Hepatocyte (in vitro differentiated cells): Measurements from ENCODE around the gene GNG7. TPM values are rescaled to one million over a fixed set of nuclear protein-coding genes. Genes with fewer than 3 reads are reported as not detected.

Experiments used
- DNase-seq: peaks from one replicate; pipeline ENCODE4 v3.0.0-alpha.2; 2016; ENCODE audit warnings: low spot score
- H2AFZ ChIP-seq: fragments of 200-600 bp; sonication (generic); 2 replicates; pipeline ENCODE4 v1.6.0; 2016; ENCODE audit warnings: antibody characterized with exemption, mild to moderate bottlenecking
- H3K27ac ChIP-seq: fragments of 200-600 bp; sonication (generic); 2 replicates; pipeline ENCODE4 v1.5.1; 2016; ENCODE audit warnings: mild to moderate bottlenecking
- H3K27me3 ChIP-seq: fragments of 200-600 bp; sonication (generic); 2 replicates; pipeline ENCODE4 v1.6.1; 2016
- H3K36me3 ChIP-seq: fragments of 200-600 bp; sonication (generic); replicated peaks from 2 replicates; pipeline ENCODE4 v1.5.1; 2016; ENCODE audit warnings: low read depth; ENCODE audit not compliant: insufficient read depth
- H3K4me1 ChIP-seq: fragments of 200-600 bp; sonication (generic); 2 replicates; pipeline ENCODE4 v1.5.1; 2016; ENCODE audit warnings: mild to moderate bottlenecking, moderate library complexity; ENCODE audit not compliant: insufficient read depth
- H3K4me2 ChIP-seq: fragments of 200-600 bp; sonication (generic); 2 replicates; pipeline ENCODE4 v1.6.0; 2016
- H3K4me3 ChIP-seq: fragments of 200-600 bp; sonication (generic); 2 replicates; pipeline ENCODE4 v1.5.1; 2016; ENCODE audit warnings: mild to moderate bottlenecking
- H3K79me2 ChIP-seq: fragments of 200-600 bp; sonication (generic); 2 replicates; pipeline ENCODE4 v1.6.0; 2017; ENCODE audit warnings: mild to moderate bottlenecking
- H3K9me2 ChIP-seq: fragments of 200-600 bp; sonication (generic); replicated peaks from 2 replicates; pipeline ENCODE4 v1.6.0; 2017; ENCODE audit warnings: mild to moderate bottlenecking; ENCODE audit not compliant: insufficient read depth
- H3K9me3 ChIP-seq: fragments of 200-600 bp; sonication (generic); 2 replicates; pipeline ENCODE4 v1.5.1; 2016; ENCODE audit warnings: low read depth, mild to moderate bottlenecking
- H4K20me1 ChIP-seq: fragments of 200-600 bp; sonication (generic); 2 replicates; pipeline ENCODE4 v1.6.0; 2016; ENCODE audit warnings: mild to moderate bottlenecking; ENCODE audit not compliant: insufficient read depth, poor library complexity, severe bottlenecking
- EZH2 ChIP-seq: fragments of 200-600 bp; sonication (generic); IDR thresholded peaks from 2 replicates; pipeline ENCODE4 v1.6.1; 2016; ENCODE audit warnings: antibody characterized with exemption, mild to moderate bottlenecking, borderline replicate concordance
- EZH2phosphoT487 ChIP-seq: fragments of 200-600 bp; sonication (generic); IDR thresholded peaks from one replicate; pipeline ENCODE4 v1.6.1; 2018; ENCODE audit warnings: antibody characterized with exemption, mild to moderate bottlenecking, low read depth, moderate library complexity; ENCODE audit not compliant: unreplicated experiment, severe bottlenecking
- WGBS: methylation state at CpG from one replicate; pipeline ENCODE4 v1.1.6; 2016; ENCODE audit warnings: low lambda C conversion rate; ENCODE audit errors: missing lambda C conversion rate; 5-methylcytosine and 5-hydroxymethylcytosine counted together
- polyA plus RNA-seq: library from polyadenylated mRNA; unstranded; fragments of >200 nt; fragmentation: Nextera tagmentation; extraction: Ambion mirVana; gene quantifications from 2 replicates; pipeline ENCODE4 v1.2.1, GENCODE V29; 2016
- total RNA-seq: library from RNA; depleted of rRNA; stranded (reverse); fragments of >200 nt; gene quantifications from 2 replicates; pipeline ENCODE4 v1.2.3, GENCODE V29; 2014
- TF ChIP-seq, protein P1 (sequence below): fragments of 200-600 bp; sonication (generic); IDR thresholded peaks from 2 replicates; pipeline ENCODE4 v1.5.1; 2016; ENCODE audit warnings: antibody characterized with exemption, mild to moderate bottlenecking; ENCODE audit not compliant: poor library complexity

GNG7 gene
- total and polyA plus RNA-seq, 2 experiments from 2014 or later: 1.2 to 1.9 TPM

- Histone ChIP-seq H3K36me3 (no peaks in the 10 kb centered on the region), H3K27ac (no peak overlapping the region), H3K27me3 (no peaks in the 10 kb centered on the region), H3K9me3 (no peaks in the 10 kb centered on the region), H3K9me2 (no peaks in the 10 kb centered on the region), H3K4me1 (no peaks in the 10 kb centered on the region), H4K20me1 (no peaks in the 10 kb centered on the region), H3K4me2 (no peak overlapping the region), H3K4me3 (no peak overlapping the region), H2AFZ (no peak overlapping the region), H3K79me2 (no peaks in the 10 kb centered on the region)
- no peak for DNase-seq
- 90% methylated on average over 7 of the region's 7 CpGs for WGBS
- TF ChIP-seq EZH2: no peak
- TF ChIP-seq, protein P1, sequence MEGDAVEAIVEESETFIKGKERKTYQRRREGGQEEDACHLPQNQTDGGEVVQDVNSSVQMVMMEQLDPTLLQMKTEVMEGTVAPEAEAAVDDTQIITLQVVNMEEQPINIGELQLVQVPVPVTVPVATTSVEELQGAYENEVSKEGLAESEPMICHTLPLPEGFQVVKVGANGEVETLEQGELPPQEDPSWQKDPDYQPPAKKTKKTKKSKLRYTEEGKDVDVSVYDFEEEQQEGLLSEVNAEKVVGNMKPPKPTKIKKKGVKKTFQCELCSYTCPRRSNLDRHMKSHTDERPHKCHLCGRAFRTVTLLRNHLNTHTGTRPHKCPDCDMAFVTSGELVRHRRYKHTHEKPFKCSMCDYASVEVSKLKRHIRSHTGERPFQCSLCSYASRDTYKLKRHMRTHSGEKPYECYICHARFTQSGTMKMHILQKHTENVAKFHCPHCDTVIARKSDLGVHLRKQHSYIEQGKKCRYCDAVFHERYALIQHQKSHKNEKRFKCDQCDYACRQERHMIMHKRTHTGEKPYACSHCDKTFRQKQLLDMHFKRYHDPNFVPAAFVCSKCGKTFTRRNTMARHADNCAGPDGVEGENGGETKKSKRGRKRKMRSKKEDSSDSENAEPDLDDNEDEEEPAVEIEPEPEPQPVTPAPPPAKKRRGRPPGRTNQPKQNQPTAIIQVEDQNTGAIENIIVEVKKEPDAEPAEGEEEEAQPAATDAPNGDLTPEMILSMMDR: no peak
- TF ChIP-seq EZH2phosphoT487: no peak
Measured at GRCh38 chr19:2747349-2747748, 44.9 kb upstream of the GNG7 start.

- peaks cover 4% of the 10 kb centered on the region for H3K79me2 ChIP-seq
- no peak for DNase-seq
- H3K4me3 ChIP-seq: no peak overlapping the region
- no peak overlapping the region for H3K4me2 ChIP-seq
- no peaks in the 10 kb centered on the region for H3K9me3 ChIP-seq
- TF ChIP-seq EZH2phosphoT487: no peak
- TF ChIP-seq, protein P1: no peak
- no peak for TF ChIP-seq EZH2
- no peaks in the 10 kb centered on the region for H3K36me3 ChIP-seq
- H3K9me2 ChIP-seq: no peaks in the 10 kb centered on the region
- H2AFZ ChIP-seq: no peak overlapping the region
- H3K27me3 ChIP-seq: no peaks in the 10 kb centered on the region
- H3K27ac ChIP-seq: no peak overlapping the region
- H3K4me1 ChIP-seq: no peaks in the 10 kb centered on the region
- WGBS: 39% methylated on average over 4 of the region's 4 CpGs
- no peaks in the 10 kb centered on the region for H4K20me1 ChIP-seq
Measured at GRCh38 chr19:2744113-2744512, 41.6 kb upstream of the GNG7 start.

- Histone ChIP-seq H3K9me2 (no peaks in the 10 kb centered on the region), H4K20me1 (no peaks in the 10 kb centered on the region), H3K27me3 (no peaks in the 10 kb centered on the region), H3K9me3 (no peaks in the 10 kb centered on the region), H3K4me1 (no peaks in the 10 kb centered on the region), H3K27ac (no peak overlapping the region), H3K36me3 (no peaks in the 10 kb centered on the region), H2AFZ (no peak overlapping the region), H3K79me2 (peaks cover 4% of the 10 kb centered on the region), H3K4me3 (no peak overlapping the region), H3K4me2 (no peak overlapping the region)
- WGBS: 76% methylated on average over 8 of the region's 8 CpGs
- DNase-seq: no peak
- TF ChIP-seq, protein P1: no peak
- TF ChIP-seq EZH2phosphoT487: no peak
- no peak for TF ChIP-seq EZH2
Measured at GRCh38 chr19:2743099-2743498, 40.6 kb upstream of the GNG7 start.

DNA sequence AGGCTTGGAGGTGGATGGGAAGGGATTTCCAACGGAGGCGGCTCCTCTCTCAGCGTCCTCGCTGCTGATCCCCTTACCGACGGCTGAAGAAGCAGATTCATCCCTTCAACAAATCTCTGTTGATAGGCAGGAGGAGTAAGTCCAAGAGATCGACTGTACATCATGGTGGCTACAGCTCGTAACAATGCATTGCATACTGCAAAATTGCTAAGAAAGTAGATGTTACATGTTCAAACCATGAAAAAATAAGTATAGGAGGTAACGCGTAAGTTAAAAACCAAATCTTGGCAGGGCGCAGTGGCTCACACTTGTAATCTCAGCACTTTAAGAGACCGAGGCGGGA lies 37.8 kb upstream of the GNG7 start:
- WGBS: 51% methylated on average over 13 of the region's 13 CpGs
- DNase-seq: no peak
- Histone ChIP-seq H3K9me2 (no peaks in the 10 kb centered on the region), H3K4me3 (no peak overlapping the region), H3K27ac (no peak overlapping the region), H4K20me1 (no peaks in the 10 kb centered on the region), H3K4me2 (no peak overlapping the region), H3K27me3 (no peaks in the 10 kb centered on the region), H3K9me3 (no peaks in the 10 kb centered on the region), H2AFZ (no peak overlapping the region), H3K36me3 (no peaks in the 10 kb centered on the region), H3K4me1 (no peaks in the 10 kb centered on the region), H3K79me2 (peaks cover 4% of the 10 kb centered on the region)
- TF ChIP-seq, protein P1: no peak
- no peak for TF ChIP-seq EZH2phosphoT487
- no peak for TF ChIP-seq EZH2
